ENCODE results near the gene FLT3LG.
A peak's percentile ranks its signal among the peaks of the same experiment; 100 is the strongest.
"Not testable (repeated sequence)": the region's sequence is repeated elsewhere in the genome, so short reads cannot be mapped to it uniquely, and the experiment has no call there.

The FLT3LG gene

DNA sequence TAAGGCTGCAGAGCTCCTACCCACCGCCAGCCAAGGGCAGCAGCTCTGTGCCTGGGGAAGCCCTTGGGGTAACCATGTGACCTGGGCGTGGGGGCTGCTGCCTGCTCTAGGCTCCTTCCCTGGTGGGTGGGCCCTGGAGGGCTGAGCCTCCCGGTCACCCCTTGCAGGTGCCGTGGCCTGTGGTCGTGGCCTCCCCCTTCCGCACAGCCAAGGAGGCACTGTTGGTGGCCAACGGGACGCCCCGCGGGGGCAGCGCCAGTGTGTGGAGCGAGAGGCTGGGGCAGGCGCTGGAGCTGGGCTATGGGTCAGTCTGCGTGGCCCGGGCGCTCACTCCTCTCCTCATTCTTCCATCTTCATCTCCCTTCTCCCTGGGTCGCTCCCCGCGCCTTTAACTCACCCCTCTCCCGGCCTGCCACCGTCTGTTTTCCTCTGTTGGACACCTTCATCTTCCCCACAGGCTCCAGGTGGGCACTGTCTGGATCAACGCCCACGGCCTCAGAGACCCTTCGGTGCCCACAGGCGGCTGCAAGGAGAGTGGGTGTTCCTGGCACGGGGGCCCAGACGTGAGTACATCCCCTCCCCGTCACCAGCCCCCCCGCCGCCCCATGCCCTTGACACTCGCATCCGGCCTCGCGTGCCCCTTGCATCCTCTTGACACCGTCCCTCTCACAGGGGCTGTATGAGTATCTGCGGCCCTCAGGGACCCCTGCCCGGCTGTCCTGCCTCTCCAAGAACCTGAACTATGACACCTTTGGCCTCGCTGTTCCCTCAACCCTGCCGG is 9.9 kb upstream of the FLT3LG start:
- DNase-seq = no peak

DNA sequence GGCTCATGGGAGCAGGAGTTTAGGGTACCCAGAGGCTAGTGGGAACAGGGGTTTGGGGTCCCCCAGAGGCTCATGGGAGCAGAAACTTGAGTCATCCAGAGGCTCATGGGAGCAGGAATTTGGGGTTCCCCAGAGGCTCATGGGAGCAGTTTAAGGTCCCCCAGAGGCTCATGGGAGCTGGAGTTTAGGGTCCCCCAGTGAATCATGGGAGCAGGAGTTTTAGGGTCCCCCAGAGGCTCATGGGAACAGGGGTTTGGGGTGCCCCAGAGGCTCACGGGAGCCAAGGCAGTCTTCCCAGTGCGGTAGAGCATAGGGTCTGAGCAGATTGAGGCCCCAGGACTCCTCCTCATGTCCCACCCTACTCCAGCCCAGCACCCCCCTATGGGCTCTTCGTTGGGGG is 8.6 kb upstream of the FLT3LG start:
- DNase-seq = no peak

DNA sequence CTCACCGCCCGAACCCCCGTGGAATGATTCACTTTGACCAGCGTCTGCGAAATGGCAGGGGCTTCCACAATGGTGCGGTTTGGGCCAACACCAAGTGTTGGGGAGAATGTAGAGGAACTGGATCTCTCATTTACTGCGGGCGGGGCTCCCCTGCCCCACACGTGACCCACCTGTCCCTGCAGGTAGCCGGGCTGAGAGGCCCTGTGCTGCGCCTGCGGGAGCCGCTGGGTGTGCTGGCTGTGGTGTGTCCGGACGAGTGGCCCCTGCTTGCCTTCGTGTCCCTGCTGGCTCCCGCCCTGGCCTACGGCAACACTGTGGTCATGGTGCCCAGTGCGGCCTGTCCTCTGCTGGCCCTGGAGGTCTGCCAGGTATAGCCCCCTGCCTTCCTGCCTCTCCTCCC is 5.8 kb upstream of the FLT3LG start:
- DNase-seq = no peak

DNA sequence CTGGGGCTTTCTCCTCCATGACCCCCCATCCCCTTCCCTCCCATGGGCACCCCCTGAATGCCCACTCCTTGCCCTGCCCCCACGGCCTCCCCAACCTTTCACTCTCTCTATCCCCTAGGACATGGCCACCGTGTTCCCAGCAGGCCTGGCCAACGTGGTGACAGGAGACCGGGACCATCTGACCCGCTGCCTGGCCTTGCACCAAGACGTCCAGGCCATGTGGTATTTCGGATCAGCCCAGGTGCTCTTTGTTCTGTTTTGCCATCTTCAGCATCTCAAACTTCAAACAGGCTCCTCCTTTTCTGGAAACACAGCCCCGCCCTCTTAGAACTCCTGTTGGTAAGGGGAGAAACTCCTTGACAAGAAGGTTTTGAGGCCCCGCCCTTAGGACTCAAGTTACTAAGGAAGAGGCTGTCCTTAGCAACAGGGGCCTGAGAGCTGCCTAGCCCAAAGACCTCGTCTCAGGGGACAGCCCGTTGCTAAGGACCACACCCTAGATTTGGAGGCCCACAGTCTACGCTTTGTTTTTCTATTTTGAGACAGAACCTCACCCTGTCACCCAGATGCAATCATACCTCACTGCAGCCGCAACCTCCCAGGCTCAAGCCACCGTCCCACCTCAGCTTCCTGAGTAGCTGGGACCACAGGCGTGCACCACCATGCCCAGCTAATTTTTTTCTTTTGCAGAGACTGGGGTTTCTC is 5.1 kb upstream of the FLT3LG start:
- DNase-seq = peak; percentile 75

DNA sequence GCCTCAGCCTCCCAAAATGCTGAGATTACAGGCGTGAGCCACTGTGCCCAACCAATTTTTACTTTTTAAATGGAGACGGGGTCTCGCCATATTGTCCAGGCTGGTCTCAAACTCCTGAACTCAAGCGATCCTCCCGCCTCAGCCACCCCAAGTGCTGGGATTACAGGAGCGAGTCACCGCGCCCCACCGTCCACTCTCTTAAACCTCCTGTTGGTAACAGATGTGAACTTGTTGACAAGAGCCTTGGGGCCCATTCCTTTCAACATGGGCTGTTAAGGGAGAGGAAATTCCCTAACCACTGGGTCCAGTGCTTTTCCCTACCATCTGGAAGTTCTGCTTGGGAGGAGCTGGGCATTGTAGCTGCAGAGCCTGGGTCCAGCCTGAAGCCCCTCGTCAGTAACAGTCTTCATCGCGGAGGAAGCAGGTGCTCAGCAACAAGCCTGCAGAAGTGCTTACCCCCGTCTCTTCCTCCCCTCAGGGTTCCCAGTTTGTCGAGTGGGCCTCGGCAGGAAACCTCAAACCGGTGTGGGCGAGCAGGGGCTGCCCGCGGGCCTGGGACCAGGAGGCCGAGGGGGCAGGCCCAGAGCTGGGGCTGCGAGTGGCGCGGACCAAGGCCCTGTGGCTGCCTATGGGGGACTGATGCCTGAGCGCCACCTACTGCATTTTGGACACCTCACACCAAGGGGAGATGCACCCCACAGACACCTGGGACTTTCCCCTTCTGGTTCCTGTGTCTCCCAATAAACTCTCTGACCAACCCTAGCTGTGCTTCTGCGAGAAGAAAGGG is 4.0 kb upstream of the FLT3LG start:
- DNase-seq = peak; percentile 37

DNA sequence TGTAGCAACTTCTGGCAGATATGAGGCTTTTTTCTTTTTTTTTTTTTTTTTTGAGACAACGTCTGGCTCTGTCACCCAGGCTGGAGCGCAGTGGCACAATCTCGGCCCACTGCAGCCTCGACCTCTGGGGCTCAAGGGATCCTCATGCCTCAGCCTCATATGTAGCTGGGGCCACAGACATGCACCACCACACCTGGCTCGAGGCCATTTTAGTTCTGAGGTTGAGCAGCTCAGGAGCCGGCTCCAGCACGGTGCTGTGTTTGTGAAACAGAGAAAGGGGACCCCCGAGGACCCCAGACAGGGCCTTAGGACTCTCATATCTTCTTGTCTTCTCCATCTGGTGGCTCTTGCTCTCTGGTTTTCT is 3.4 kb upstream of the FLT3LG start:
- no peak for DNase-seq

DNA sequence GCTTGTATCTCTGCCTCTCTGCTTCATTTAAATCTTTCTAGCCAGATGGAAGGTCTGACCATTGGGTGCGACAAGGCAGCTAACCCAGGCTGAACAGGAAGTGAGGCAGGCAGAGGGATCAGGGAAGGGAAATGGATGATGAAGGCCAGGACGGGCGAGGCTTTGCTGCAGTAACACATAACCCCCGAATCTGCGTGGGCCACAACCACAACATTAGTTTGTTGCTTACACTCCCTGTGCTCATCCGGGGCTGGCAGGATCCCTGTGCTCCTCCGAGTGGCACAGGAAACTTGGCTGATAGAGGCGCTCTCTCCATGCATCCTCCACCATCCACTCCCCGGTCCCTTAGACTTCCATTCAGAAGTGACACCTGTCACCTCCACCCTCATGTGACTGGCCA is 1.1 kb upstream of the FLT3LG start:
- no peak for DNase-seq

DNA sequence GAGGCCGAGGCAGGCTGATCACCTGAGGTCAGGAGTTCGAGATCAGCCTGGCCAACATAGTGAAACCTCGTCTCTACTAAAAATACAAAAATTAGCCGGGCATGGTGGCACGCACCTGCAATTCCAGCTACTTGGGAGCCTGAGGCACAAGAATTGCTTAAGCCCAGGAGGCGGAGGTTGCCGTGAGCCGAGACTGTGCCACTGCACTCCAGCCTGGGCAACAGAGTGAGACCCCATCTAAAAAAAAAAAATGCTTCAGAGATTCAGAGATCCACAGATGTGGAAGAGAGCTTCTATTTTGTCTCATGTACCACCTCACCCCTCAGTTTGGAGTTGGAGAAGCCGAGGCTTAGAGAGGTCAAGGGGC is 531 bp upstream of the FLT3LG start:
- DNase-seq = not testable (repeated sequence)

DNA sequence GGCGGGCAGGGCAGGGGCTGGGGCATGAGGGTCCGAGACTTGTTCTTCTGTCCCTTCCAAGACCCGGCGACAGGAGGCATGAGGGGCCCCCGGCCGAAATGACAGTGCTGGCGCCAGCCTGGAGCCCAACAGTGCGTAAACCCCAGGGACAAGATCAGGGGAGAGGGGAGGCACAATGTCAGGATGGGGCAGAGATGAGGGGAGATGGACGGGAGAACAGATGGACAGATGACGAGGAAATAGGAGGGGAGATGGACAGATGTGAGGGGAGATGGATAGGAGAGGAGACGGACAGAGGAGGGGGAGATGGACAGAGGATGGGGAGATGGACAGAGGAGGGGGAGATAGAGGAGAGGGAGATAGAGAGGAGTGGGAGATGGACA is 518 bp downstream of the FLT3LG start:
- peak; percentile 41 for DNase-seq

DNA sequence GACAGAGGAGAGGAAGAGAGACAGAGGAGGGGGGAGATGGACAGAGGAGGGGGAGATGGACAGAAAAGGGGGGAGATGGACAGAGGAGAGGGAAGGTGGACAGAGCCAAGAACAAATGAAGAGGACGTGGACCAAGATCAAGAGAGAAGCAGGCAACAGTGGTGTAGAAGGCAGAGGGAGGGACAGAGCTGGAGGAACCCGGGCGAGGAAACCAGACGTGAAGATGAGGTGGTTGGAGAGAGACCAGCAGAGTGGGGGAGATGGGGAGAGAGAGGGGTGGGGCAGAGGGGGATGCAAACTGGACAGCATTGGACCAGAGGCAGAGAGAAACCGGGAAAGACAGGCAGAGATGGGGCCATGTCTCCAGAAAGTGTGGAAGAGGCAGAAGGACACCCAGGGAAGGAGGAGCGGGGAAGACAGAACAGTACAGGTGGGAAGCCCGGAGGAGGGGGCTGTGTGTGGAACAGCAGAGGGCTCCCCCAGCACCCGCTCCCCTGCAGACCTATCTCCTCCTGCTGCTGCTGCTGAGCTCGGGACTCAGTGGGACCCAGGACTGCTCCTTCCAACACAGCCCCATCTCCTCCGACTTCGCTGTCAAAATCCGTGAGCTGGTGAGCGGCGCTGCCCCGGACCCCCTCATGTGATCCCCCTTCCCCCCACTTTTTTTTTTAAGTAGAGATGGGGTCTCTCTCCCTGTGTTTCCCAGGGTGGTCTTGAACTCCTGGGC is 1.3 kb downstream of the FLT3LG start:
- DNase-seq = no peak

DNA sequence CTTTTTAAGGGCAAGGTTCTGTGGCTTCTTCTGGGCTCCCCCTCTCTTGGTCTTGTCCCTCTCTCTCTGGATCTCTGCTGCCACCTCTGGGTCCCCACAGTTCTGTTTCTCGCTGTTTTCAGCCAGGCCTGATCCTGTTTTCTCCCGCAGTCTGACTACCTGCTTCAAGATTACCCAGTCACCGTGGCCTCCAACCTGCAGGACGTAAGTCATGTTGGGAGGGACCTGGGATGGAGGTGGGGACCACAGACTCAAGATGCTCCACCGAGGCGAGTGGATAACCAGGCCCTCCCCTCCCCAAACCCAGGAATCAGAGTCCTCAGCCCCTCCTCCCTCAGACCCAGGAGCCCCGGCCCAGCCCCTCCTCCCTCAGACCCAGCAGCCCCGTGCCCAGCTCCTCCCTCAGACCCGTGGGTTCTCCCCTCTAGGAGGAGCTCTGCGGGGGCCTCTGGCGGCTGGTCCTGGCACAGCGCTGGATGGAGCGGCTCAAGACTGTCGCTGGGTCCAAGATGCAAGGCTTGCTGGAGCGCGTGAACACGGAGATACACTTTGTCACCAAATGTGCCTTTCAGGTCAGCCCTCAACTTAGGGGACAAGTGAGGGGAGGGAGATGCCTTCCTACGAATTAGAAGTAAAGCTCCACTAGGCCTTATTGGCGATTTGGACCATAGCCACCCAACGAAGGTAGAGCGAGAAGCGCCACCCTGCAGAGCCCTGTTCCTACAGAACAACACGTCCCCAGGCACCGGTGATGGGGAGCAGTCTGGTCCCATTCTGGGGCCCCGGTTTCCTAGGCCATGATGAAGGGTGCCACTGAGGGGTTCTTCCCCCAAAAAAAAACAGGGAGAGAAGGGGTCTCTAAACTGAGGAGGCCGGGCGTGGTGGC is 2.2 kb downstream of the FLT3LG start:
- peak; percentile 92 for DNase-seq

DNA sequence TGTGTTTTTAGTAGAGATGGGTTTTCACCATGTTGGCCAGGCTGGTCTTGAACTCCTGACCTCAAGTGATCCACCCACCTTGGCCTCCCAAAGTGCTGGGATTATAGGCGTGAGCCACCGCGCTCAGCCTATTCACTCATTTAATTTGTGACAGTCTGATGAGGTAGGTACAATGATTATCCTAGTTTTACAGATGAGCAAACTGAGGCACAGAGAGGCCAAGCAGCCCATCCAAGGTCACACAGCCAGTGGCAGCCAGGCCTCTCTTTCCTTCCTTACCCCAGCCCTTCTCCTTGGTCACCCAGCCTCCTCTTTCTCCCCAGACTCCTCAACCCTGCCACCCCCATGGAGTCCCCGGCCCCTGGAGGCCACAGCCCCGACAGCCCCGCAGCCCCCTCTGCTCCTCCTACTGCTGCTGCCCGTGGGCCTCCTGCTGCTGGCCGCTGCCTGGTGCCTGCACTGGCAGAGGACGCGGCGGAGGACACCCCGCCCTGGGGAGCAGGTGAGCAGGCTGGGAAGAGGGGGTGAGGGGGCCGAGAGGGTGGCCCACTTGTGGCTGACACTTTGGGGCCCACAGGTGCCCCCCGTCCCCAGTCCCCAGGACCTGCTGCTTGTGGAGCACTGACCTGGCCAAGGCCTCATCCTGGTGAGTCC is 6.1 kb downstream of the FLT3LG start:
- DNase-seq = no peak

DNA sequence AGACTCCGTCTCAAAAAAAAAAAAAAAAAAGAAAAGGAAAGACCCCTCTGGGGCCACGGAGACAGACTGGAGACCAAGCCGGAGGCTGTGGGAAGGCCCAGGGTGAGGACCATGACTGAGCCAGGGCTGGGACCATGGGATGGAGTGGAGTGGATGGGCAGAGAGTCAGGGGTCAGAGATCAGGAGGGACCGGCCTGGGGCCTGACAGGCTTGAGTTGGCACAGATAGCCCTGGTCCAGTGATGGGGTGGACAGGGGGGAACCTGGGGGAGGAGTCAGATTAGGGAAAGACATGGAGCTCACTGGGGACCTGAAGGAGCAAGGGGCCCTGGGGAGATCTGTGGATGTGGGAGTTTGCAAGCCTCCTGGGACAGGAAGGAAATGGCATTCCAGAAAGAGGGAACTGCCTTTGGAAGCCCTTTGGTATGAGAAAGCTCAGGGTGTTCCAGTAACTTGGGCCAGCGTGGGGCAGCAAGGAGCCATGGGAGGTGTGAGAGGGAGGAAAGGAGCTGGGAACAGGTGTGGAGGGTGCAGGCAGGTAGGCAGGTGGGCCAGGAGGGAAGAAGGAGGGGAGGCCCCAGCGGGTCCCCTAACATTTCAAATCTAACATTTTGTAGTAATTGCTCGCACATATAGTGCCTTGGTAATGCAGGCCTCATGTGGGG is 7.1 kb downstream of the FLT3LG start:
- DNase-seq = no peak

DNA sequence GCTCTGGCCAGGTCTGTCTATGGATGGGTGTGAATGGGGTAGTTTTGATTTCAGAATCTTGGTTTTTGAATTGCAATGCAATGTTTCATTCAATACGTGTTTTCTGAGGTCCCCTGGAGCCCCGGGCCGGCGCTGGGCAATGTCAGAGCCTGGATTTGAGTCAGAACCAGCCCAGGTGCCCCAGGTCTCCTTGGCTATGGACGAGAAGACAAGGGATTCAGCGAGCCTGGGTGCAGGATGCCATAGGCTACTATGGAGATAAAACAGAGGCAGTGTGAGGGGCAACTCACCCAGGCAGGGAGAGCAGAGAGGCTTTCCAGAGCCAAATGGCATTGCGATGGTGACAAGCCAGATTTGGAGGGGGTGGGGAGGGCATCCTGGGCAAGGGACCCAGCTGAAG is 12.2 kb downstream of the FLT3LG start:
- no peak for DNase-seq

DNA sequence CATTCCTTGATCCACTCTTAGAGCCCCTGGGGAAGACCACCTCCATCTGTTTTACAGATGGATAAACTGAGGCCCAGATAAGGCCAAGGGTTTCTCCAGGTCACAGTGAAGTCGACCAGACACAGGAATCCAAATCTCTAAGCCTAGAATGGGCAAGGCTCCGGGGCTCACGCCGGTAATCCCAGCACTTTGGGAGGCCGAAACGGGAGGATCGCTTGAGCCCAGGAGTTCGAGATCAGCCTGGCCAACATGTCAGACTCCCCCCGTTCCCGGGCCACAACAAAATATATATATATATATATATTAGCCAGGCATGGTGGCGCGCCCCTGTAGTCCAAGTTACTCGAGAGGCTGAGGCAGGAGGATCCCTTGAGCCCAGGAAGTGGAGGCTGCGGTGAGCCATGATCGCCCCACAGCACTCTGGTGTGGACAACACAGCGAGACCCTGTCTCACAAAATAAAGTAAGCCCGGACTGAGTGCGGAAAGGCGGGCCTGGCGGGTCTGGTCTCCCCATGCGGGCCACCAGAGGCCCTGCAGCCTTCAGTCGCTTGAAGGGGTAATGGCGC is 12.8 kb downstream of the FLT3LG start:
- DNase-seq = no peak

DNA sequence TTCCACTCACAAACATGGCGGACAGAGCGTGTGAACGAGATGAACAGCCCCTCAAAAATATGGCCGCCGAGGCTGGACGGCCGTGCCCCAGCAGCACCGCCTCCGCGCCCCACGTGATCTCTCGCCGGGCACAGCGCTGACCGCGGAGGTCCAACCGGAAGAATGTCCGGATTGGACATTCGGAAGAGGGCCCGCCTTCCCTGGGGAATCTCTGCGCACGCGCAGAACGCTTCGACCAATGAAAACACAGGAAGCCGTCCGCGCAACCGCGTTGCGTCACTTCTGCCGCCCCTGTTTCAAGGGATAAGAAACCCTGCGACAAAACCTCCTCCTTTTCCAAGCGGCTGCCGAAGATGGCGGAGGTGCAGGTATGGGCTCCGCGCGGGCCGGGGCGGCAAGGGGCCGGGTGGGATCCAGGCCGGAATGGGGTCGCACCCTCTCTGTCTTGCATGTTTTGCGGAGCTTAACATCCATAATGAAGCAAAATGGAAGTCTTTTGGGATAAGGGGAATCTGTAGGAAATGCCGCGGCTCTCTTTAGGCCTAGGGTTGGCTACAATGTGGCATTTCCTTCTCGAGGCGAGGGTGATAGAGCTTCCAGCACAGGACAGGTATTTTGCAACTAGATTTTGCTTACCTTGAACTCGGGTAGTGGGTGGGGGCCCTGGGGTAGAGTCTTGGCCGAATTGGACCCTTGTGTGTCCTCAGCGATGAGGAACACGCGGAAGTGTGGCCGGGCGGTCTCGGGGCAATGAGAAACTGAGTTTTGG is 13.4 kb downstream of the FLT3LG start, which contains the start of gene RPL13A:
RPL13A (plus strand) TSS at position 332 of the 769 bp plus-strand sequence; CDS start at position 354, 22 bp downstream.
- DNase-seq = peak; percentile 100

DNA sequence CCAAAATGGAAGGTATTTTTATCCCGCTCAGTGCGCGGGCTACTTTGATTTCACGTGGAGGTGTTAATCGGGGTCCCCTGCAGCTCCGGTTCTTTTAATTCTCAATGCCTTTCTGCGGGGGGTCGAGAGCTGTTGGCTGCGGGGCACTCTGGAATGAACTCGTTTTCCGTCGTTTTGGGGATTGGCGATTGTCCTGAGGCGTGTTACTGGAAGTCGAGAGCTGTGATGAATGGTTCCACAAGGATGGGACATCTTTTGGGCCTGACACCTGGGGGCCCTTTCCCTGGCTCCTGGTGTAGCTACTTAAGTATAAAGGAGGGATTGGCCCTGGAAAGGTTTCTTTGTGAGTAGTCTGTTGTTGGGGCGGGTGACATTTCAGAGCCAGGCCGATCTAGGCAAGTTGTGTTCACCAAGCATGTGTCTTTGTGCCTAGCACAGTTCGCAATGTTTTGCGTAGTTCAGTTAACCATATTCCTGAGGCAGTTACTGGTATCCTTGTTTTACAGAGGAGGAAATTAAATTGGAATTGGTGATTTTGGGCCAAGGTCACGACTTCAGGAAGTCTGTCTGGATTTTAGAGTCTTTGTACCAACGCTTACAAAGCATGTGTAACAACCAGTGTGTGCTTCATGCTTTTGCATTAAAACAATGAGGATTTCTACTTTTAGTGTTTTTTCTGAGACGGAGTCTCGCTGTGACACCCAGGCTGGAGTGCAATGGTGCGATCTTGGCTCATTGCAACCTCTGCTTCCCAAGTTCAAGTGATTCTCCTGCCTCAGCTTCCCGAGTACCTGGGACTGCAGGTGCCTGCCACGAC is 14.2 kb downstream of the FLT3LG start:
- peak; percentile 42 for DNase-seq

DNA sequence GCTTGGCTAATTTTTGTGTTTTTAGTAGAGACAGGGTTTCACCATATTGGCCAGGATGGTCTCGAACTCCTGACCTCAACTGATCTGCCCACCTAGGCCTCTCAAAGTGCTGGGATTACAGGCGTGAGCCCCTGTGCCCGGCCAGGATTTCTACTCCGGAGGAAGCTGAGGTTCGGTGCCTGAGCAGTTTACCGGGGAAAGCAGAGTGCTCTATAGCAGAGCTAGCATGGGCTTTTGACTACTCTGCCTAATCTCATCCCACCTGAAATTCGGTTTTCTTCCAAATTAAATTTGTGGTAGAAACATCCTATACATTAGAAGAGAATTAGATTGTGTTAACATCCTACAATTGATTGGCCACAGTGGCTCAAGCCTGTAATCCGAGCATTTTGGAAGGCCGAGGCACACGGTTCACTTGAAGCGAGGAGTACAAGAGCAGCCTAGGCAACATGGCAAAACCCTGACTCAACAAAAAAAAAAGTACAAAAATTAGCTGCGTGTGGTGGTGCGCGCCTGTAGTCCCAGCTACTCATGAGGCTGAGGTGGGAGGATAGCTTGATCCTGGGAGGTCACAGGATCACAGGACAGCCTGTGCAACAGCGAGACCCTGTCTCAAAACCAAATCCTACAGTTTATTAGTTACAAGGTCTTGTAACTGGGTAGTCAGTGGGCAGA is 15.0 kb downstream of the FLT3LG start:
- peak; percentile 23 for DNase-seq

All from NCI-H82 (cell line).